Measurements from ENCODE around the gene ANKRD2.

- TF ChIP-seq POLR2AphosphoS5 (IDR thresholded peaks at IDR 0.05; ENCODE audit: low read depth, low read length), result no peak
- TF ChIP-seq POLR2A (IDR thresholded peaks at IDR 0.05; ENCODE audit: low read depth, low read length), result no peak
- TF ChIP-seq TAF1 (IDR thresholded peaks at IDR 0.05; ENCODE audit: low read depth, low read length), result no peak
- TF ChIP-seq POU2F2 (IDR thresholded peaks at IDR 0.05; ENCODE audit: low read depth, low read length), result no peak
- TF ChIP-seq SPI1 (IDR thresholded peaks at IDR 0.05; ENCODE audit: low read depth, low read length), result no peak
- TF ChIP-seq PAX5 (IDR thresholded peaks at IDR 0.05; ENCODE audit: insufficient read depth, low read length, severe bottlenecking), result no peak
Measured at GRCh38 chr10:97598407-97599271, 26.1 kb downstream of the ANKRD2 start.
